ENCODE measurements around the gene UIMC1.

UIMC1 gene

GRCh38 chr5:176866707-176867310 lies 139.8 kb downstream of the UIMC1 start:
- DNase-seq = no peak

DNA sequence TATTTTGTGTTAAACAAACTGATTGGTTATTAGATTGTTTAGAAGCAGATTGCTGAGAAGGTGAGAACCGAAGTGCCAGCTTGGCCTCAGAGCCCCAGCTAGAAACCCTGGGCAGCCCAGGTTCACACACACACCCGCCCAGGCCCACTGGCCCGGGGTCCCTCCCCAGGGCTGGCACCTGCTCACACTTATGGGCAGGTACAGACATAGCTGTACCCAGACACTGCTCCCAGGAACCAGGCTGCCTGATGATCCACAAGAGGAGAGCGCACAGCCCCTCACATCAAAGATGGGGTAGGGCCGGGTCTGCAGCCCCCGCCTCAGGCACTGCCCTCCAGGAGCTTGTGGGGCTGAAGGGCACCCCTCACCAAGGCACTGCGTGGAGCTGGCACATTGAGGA lies 140.6 kb downstream of the UIMC1 start:
- DNase-seq = no peak

DNA sequence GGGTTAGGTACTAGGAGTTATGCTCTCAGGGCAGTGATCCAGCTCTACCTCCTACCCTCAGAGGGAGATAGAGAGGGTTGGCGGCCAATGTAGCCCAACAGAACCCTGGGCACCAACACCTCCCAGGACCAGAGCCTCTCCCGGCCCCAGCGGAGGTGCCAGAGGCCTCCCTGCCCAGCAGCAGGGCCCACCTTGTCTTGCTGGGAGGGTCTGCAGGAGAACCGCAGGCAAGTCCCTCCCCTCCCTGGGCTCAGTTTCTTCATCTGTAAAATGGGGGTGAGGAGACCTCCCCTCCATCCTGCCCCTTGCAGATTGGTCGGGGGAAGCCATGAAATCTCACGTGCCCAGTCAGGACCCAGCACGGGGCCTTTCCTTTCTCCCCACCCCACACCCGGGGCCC lies 141.8 kb downstream of the UIMC1 start:
- DNase-seq = no peak

DNA sequence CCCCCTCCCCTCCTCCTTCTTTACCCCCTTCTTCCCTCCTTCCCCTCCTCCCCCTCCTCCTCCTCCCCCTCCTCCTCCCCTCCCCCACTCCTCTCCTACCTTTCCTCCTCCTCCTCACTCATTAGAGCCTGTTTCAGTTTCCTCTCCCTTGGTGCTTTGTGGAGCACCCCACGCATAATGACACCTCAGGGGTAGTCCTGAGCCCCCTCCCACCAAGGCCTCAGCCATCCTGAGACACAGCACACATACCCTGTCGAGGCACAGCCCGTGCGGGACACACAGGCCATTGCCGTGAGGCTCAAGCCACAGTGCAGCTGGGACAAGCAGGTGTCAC lies 142.8 kb downstream of the UIMC1 start:
- DNase-seq = no peak

DNA sequence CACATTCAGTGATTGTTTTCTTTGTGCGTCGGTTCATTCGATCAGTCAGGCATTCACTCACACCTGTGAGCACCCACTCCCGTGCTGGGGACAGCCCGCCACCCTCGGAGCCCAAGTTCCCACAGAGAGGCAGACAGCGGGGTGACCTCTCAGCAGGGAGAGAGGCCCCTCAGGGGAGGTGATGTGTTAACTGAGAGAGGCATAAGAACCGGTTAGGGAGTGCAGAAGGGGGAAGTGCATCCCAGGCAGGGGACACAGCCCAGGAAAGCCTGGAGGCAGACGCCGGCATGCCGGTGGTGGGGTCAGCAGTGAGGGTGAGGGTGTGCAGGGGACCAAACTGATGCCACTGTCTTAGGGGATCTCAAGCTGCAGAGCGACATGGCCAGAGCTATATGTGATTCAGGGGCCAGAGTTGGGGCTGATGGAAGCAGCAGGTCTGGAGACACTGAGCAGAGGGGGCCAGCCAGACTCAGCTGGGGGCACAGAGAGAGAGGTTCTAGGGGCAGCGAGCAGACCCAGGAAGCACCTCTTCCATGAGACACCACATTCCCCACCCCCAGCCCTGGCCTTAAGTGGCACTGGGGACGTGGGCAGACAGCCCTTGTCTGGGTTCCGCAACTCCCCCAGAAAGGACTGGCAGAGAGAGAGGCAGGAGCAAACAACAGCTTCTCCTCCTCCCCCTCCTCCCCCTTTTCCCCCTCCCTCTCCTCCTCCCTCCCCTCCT lies 143.4 kb downstream of the UIMC1 start:
- no peak for DNase-seq

- DNase-seq = no peak
These were observed 144.1 kb downstream of the UIMC1 start for GRCh38 chr5:176862330-176862995.

DNA sequence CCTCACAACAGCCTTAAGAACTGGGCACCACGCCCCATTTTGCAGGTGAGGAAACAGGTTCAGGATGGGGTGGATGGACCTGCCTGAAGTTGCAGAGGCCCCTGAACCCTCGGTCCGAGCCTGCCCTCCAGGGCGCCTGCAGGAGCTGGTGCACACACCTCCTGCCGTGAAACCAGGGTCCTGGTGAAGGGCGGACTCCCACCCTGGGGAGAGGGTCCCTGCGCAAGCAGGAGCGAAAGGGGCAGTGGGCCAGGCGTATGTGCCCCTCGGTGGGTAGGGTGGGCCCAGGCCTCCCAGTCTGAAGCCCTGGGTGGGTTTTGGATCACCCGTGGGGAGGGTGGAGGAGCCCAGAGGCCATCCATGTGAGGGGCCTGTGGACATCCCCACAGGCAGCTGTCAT lies 145.3 kb downstream of the UIMC1 start:
- no peak for DNase-seq

DNA sequence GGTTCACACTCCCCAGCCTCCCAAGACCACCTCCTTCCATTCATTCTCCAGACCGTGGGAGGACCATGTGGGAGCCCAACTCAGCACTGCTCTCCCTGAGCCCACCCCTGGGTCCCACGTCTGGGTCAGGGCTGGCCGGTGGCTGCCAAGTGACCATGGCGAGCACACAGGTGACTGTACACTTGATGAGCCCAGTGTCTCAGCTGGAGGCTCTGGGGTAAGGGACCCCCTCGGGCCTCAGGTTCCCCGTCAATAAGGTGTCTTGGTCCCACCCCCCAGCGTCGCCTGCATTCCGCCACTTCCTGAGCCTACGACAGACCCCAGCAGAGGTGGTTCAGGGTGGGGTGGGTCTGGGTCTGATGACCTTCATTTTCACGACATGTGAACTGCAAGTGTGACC lies 146.2 kb downstream of the UIMC1 start:
- DNase-seq = no peak

DNA sequence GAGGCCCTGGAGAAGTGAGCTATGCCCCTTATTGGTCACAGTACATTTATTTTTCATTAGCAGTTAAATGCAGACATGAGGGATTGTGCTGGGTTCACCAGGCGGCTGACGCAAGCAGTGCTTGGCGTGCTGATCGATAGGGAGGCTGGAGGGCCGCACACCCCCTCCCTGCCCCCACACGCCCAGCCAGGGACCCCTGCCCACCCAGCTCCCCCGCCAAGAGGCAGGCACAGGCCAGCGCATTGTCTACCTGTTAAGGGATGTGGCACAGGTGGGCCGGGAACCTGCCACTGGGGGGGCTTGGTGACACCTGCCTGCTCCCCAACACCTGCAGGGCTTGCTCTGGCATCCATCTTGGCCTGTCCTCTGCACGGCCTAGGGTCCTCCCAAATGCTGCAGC lies 146.7 kb downstream of the UIMC1 start:
- DNase-seq = no peak

DNA sequence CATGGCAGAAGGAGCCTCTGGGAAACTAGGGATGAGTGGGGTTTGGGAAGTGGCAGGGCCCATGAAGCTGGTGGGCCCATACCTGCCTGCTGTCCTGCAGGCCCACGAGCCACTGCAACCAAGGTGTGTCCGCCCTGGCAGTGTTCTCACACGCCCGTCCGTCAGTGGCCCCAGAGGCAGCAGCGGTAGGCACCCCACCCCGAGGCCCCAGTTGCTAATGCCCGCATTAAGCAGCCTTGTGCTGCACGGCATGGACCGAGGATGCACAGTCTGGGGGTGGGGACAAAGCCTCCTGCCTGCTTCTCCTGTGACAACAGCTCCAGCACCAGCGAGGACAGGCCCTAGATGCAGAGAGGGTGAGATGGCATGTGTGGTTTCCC lies 148.7 kb downstream of the UIMC1 start:
- no peak for DNase-seq

DNA sequence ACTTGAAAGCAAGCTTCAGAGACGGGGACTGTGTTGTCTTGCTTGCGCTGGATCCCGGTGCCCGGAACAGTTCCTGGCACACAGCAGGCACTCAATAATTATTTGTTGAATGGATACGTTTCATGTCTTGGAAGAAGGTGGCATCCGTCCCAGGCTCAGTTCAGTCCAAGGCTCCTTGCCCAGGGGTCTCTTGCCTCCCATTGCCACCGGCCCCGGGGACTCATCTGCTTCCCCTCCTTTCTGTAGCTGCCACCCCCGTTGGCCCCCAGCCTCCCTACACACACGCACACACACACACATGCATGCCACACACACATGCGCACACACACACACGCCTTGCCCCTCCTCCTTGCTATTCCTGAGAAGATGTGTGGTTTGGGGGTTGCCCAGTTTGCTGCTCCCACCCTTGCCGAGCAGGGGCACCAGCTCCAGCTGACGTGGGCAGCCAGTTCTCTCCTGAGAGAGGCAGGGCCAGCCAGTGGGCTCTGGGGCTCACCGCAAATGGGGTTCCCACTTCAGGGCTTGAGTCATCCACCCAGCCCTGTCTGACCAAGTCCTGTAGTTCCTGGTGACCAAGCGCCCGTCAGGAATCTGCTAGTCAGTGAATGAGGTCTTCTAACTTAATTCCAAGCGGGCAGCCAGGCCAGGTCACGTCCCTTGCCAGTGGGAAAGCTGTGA lies 149.2 kb downstream of the UIMC1 start:
- DNase-seq = no peak

- DNase-seq = no peak
These were observed 149.8 kb downstream of the UIMC1 start for GRCh38 chr5:176856746-176857145.

DNA sequence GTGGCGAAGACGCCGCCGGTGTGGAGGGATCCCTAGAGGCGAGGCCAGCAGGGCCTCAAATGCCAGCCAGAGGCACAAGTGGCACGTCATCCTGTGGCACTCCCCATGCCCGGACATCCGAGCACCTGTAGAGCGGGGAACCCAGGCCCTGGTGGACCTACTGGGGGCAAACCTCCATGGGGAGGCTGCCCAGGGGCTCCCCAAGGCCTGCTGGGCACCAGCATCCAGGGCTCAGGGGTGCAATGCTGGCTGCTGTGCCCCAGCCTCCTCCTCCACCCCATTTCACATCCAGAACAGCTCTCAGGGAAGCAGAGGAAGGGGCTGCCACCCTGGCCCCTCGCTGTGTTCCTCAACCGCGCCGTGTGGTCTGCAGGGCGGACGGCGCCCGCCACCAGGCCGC lies 151.0 kb downstream of the UIMC1 start:
- DNase-seq = no peak

Data from EL (cell line).